Measurements from ENCODE around the gene CHST11.

CHST11 gene

DNA sequence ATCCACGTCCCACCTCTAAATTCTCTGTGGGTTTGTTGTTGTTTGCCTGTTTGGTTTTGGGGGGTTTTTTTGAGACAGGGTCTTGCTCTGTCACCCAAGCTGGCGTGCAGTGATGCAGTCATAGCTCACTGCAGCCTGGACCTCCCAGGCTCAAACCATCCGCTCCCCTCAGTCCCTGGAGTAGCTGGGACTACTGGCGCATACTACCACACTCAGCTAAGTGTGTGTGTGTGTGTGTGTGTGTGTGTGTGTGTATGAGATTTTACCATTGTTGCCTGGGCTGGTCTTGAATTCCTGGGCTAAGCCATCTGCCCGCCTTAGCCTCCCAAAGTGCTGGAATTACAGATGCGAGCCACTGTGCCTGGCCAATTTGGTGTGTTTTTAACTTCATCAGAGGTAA lies 265.2 kb downstream of the CHST11 start:
- Histone ChIP-seq H3K4me1 (ENCODE audit: control insufficient read depth, insufficient read depth, low read length) (peaks cover 10% of the 10 kb centered on the region), H3K36me3 (ENCODE audit: control insufficient read depth in 2 of 2, insufficient read depth in 1 of 2, low read length in 2 of 2) (no peaks in the 10 kb centered on the region), H3K27ac (ENCODE audit: extremely low read depth, low read depth, low read length) (no peak overlapping the region), H3K4me3 (ENCODE audit: low read depth, low read length) (no peak overlapping the region), H3K9me3 (ENCODE audit: control insufficient read depth, insufficient read depth, low read depth, low read length) (no peaks in the 10 kb centered on the region)
- POLR2A ChIA-PET = interaction anchor here (0.6 kb wide), 1 partner anchor 435 kb away, joined by 3 read pairs; no protein-coding TSS in a partner anchor
- TF ChIP-seq SP3 (tag by site-specific recombination; IDR thresholded peaks at IDR 0.05) (no peak), ZNF658 (tag by site-specific recombination; IDR thresholded peaks at IDR 0.05) (no peak), ZNF76 (tag by site-specific recombination; IDR thresholded peaks at IDR 0.05; ENCODE audit: borderline replicate concordance, low read depth) (no peak), ZNF394 (tag by site-specific recombination; IDR thresholded peaks at IDR 0.05; ENCODE audit: borderline replicate concordance) (peak; percentile 59; the same call in 1 of the 2 replicates), ZNF677 (tag by site-specific recombination; IDR thresholded peaks at IDR 0.05) (no peak), GLI4 (tag by site-specific recombination; IDR thresholded peaks at IDR 0.05) (no peak), GLIS1 (tag by site-specific recombination; IDR thresholded peaks at IDR 0.05) (peak; percentile 41; the same call in 1 of the 2 replicates), ZBTB20 (tag by site-specific recombination; IDR thresholded peaks at IDR 0.05) (no peak), WT1 (tag by site-specific recombination; IDR thresholded peaks at IDR 0.05) (no peak)
- TF ChIP-seq, protein P1, sequence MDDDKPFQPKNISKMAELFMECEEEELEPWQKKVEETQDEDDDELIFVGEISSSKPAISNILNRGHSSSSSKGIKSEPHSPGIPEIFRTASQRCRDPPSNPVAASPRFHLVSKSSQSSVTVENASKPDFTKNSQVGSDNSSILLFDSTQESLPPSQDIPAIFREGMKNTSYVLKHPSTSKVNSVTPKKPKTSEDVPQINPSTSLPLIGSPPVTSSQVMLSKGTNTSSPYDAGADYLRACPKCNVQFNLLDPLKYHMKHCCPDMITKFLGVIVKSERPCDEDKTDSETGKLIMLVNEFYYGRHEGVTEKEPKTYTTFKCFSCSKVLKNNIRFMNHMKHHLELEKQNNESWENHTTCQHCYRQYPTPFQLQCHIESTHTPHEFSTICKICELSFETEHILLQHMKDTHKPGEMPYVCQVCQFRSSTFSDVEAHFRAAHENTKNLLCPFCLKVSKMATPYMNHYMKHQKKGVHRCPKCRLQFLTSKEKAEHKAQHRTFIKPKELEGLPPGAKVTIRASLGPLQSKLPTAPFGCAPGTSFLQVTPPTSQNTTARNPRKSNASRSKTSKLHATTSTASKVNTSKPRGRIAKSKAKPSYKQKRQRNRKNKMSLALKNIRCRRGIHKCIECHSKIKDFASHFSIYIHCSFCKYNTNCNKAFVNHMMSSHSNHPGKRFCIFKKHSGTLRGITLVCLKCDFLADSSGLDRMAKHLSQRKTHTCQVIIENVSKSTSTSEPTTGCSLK (tag by site-specific recombination; IDR thresholded peaks at IDR 0.05) = no peak
- TF ChIP-seq, protein P2, sequence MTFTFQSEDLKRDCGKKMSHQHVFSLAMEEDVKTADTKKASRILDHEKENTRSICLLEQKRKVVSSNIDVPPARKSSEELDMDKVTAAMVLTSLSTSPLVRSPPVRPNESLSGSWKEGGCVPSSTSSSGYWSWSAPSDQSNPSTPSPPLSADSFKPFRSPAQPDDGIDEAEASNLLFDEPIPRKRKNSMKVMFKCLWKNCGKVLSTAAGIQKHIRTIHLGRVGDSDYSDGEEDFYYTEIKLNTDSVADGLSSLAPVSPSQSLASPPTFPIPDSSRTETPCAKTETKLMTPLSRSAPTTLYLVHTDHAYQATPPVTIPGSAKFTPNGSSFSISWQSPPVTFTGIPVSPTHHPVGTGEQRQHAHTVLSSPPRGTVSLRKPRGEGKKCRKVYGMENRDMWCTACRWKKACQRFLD (tag by site-specific recombination; IDR thresholded peaks at IDR 0.05) = no peak
- TF ChIP-seq, protein P3, sequence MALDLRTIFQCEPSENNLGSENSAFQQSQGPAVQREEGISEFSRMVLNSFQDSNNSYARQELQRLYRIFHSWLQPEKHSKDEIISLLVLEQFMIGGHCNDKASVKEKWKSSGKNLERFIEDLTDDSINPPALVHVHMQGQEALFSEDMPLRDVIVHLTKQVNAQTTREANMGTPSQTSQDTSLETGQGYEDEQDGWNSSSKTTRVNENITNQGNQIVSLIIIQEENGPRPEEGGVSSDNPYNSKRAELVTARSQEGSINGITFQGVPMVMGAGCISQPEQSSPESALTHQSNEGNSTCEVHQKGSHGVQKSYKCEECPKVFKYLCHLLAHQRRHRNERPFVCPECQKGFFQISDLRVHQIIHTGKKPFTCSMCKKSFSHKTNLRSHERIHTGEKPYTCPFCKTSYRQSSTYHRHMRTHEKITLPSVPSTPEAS (tag by site-specific recombination; IDR thresholded peaks at IDR 0.05) = peak; percentile 67; the same call in 1 of the 2 replicates
- TF ChIP-seq, protein P4, sequence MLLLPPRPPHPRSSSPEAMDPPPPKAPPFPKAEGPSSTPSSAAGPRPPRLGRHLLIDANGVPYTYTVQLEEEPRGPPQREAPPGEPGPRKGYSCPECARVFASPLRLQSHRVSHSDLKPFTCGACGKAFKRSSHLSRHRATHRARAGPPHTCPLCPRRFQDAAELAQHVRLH (tag by site-specific recombination; IDR thresholded peaks at IDR 0.05) = no peak
- CTCF ChIA-PET = no interaction called here

DNA sequence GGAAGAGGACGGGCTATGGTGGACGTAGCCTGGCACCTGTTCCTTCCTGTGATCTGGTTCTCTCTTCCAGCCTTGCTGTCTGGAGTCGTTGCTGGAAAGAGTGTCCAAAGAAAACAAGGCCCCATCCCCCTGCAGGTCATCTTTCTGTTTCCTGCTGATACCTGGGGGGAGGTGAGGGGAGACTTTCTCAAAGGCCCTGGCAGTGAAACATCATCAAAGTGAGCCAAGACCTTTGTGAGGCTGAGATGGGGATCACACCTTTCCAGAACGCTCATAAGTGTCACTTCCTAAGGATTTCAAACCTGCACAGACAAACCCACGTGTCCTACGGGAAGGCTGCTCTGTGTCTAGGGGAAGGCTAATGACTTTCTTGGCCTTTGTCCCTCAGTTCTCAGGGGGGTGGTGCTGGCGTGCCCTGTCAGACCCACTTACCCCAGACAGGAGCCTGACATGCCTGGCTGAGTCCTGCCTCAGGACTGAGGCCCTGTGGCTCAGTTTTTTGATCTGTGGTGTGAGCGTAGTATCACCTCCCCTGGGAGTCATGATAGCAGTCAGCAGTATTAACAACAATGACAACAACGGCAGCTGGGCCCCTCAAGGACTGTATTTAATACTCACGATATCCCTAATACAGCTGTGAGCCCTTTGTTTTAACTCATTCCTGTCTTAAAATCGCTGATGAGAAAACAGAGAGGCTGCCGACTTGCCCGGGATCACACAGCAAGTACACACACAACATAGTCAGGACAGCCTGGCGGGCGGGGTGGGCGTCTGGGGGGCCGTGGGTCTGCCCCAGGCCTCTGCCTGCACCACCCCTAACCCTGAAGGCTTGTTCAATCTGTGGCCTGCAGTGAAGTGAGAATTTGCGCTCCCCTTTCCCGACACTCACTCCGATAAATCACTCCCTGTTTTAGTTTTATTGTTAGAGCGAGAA lies 266.1 kb downstream of the CHST11 start:
- H3K4me1 ChIP-seq (ENCODE audit: control insufficient read depth, insufficient read depth, low read length) = peaks cover 10% of the 10 kb centered on the region
- ChIA-PET CTCF (no interaction called here), POLR2A (no interaction called here)
- TF ChIP-seq ZIC2 (tag by site-specific recombination; IDR thresholded peaks at IDR 0.05) (0 out of 2 replicates have a peak, but pooled peaks have one; percentile 27), ZNF768 (tag by site-specific recombination; IDR thresholded peaks at IDR 0.05) (peak; percentile 81; the same call in 1 of the 2 replicates), ZXDB (tag by site-specific recombination; IDR thresholded peaks at IDR 0.05) (no peak)
- no peak overlapping the region for H3K4me3 ChIP-seq (ENCODE audit: low read depth, low read length)
- H3K36me3 ChIP-seq (ENCODE audit: control insufficient read depth in 2 of 2, insufficient read depth in 1 of 2, low read length in 2 of 2) = no peaks in the 10 kb centered on the region
- no peak overlapping the region for H3K27ac ChIP-seq (ENCODE audit: extremely low read depth, low read depth, low read length)
- no peaks in the 10 kb centered on the region for H3K9me3 ChIP-seq (ENCODE audit: control insufficient read depth, insufficient read depth, low read depth, low read length)

Data from HEK293 (cell line).